ENCODE measurements around the gene DDX54. TPM values are rescaled to one million over a fixed set of nuclear protein-coding genes. Genes with fewer than 3 reads are reported as not detected.

Gene DDX54
- total RNA-seq, 1 donor from 2014 or later, result 11.0 TPM

DNA sequence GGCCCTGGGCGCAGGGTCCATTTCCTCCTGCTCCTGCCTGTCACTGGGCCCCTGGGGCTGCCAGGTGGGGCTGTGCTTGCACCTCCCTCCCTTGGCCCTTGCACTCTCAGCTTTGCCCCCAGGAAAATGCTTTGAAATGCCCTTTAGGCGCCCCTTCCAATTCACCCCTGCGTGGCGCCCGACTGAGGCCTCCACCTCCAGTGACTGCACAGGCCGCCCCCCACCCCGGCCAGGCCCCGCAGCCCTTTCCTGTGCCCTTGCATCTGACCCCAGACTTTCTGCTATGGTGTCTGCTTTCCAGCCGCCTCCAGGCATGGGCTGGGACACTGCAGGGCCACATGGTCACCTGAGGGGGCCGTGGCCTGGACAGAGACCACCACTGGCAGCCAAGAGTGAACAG, 17.4 kb downstream of the DDX54 start:
- FAIRE-seq, result no peak
- no peak for DNase-seq (ENCODE audit: low spot score in 2 of 2)

DNA sequence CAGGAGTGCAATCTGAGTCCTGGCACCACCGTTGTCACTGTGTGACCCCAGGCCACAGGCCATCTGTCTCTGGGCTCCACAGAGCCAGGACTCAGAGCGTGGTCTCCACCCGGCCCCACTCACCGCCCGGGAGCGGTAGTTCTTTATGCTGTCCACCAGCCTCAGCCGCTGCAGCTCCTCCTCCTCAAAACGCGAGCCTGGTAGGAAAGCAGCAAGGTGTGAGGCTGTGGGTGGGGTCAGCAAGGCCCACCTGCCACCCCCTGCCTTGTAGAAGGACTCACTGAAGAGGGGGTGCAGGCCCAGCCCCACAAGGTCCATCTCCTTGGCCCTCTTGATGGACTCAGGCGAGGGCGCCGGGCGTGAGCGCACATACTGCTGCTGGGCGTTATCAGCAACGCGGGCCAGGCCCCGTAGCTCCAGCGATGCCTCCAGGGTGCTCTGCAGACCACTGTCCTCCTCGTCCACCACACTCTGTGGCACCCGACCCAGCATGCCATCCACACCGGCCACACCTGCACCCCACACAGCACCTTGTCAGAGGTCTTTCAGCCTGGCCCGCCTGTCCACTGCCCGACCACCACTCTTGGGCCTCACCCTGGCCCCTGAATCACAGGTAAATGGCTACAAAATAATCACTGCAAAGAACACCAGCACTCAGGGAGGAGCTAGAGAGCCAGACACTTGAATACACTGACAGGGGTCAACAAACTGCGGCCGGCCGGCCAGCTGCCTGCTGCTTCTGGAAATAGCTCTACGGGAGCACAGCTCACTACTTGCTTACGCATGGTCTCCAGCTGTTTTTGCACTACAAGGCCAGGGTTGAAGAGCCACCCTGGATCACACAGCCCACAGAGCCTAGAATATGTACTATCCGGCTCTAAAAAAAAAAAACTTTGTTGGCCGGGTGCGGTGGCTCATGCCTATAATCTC, 19.5 kb downstream of the DDX54 start:
- no peak for FAIRE-seq
- no peak for DNase-seq (ENCODE audit: low spot score in 2 of 2)

DNA sequence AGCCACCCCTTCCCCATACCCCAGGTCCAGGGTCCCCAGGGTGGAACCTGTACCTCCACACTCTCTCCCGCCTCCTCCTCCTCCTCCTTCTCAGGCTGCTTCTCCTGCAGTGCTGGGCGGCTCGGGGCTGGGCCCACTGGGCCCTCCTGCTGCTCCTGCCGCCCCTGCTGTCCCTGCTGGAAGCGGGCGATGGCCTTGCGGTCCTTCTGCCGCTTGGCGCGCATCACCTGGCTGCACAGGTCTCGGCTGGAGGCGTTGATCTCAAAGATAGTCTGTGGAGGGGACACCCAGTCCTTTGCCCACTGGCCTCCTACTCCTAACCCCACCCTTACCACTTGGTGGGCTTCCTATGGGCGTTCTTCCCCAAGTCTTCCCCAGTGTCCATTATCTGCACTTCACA, 21.3 kb downstream of the DDX54 start:
- DNase-seq (ENCODE audit: low spot score in 2 of 2) (no peak), FAIRE-seq (no peak)

DNA sequence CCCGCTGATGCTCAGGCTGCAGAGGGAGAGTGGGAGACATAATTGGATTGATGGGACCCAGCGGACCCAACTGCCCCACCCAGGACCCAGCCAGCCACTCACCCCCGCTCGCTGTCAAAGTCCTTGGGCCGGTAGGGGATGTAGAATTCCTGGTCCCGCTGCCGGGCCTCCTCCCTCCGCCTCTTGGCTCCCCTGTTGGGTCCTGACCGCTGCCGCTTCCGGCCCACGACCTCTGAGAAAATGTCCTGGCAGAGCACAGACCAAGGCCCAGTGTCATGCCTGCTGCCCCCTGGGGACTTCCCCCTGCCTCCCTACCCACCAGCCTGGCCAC, 22.3 kb downstream of the DDX54 start:
- DNase-seq (ENCODE audit: low spot score in 2 of 2), result no peak
- no peak for FAIRE-seq

DNA sequence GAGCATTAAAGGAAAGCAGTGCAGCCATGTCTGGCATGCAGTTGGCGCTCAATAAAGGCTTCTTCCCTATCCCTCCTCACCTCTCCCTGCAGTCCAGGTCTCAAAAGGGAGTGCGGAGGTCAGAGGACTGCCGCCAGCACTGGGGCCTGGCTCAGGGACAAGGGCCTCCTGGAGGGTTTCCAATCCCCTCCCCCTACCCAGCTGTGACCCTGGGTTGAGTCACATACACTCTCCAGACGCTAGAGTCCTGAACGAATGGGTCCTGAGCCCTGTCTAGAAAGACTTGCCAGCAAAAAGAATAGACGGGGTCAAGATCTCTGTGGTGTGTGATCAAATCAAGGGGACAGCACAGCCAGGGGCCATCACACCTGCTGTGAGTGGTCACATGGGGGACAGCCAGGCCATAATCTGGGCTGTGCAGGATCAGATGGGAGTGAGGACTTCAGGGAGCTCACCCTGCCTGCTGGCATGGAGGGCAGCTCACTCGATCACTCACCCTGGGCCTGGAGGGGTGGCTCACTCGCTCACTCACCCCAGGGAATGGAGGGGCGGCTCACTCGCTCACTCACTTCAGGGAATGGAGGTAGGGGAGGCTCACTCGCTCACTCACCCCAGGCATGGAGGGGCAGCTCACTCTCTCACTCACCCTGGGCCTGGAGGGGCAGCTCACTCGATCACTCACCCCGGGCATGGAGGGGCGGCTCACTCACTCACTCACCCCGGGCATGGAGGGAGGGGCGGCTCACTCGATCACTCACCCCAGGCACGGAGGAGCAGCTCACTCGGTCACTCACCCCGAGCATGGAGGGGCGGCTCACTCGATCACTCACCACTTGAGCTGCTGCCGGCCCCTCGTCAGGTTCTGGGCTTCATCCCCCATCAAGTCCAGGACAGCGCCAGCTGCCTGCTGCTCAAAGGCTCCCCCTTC, 22.9 kb downstream of the DDX54 start:
- FAIRE-seq (no peak), DNase-seq (ENCODE audit: low spot score in 2 of 2) (peak in 1 of 2 donors; percentile 51)

DNA sequence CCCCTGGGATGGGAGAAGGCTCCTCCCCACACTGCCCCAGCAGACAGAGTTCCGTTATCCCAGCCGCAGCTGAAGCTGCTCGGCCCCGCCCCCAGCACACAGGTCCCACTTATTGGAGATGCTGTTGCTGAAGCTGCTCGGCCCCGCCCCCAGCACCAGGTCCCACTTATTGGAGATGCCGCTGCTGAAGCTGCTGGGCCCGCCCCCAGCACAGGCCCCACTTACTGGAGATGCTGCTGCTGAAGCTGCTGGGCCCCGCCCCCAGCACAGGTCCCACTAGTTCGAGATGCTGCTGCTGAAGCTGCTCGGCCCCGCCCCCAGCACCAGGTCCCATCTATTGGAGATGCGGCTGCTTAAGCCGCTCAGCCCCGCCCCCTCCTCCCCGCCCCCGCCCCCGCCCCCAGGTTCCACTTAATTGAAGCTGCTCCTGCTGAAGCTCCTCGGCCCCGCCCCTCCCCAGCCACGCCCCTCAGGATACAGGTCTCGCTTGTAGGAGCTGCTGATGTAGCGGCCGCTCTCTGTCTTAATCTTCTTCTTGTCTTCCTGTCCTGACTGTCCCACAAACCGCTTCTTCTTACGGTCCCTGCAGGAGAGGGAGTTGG, 23.8 kb downstream of the DDX54 start:
- peak in 1 of 2 donors; percentile 54 for DNase-seq (ENCODE audit: low spot score in 2 of 2)
- no peak for FAIRE-seq

DNA sequence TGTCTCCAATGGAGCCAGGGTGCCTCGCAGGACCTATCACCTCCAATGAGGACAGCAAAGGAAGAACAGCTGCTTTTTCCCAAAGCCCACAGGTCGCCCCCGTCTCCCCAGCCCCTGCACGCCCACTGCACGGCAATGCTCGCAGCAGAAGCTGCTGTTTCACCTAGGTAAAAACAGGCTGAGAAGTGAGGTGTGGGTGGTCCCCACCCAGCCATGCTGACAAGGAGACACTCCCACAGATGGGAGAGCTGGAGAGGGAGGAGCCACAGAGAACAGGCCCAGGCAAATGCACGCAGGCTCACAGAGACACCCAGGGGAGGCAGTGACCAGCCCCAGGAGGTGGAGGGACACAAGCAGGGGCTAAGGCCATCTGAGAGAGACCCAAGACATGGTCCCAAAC, 25.3 kb downstream of the DDX54 start:
- DNase-seq (ENCODE audit: low spot score in 2 of 2) (no peak), FAIRE-seq (no peak)

DNA sequence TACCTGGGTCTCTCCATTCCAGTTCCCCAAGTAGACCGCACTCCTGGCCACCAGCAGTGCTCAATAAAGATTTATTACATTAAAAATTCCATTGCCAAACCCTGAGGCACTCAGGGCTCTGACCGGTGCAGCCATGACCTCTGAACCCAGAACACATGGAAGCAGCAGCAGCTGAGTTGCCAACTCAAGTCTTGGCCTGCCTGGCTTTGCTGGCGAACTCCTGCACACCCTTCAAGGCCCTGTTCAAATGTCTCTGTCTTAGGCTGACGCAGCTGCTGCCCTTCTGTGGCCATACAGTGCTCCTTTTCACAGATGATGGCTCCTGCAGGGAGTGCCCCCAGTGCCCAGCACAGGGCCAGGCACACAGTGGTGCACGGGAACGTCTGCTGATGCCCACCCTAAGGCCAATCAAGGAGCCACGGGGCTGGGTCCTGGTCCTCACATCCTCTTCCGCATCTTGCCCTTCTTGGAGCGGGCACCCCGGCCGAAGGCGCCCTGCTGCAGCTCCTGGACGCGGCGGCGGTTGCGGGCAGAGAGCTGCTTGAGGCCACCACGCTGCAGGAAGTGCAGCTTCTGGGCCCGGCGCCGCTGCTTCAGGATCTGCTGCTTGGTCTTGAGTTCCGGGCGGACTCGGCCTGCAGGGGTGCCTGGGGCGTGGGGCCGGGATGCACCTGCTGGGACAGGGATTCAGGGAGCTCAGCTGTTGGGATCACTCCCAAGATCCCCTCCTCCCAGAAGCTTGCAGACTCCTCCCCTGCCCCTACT, 26.7 kb downstream of the DDX54 start:
- no peak for DNase-seq (ENCODE audit: low spot score in 2 of 2)

DNA sequence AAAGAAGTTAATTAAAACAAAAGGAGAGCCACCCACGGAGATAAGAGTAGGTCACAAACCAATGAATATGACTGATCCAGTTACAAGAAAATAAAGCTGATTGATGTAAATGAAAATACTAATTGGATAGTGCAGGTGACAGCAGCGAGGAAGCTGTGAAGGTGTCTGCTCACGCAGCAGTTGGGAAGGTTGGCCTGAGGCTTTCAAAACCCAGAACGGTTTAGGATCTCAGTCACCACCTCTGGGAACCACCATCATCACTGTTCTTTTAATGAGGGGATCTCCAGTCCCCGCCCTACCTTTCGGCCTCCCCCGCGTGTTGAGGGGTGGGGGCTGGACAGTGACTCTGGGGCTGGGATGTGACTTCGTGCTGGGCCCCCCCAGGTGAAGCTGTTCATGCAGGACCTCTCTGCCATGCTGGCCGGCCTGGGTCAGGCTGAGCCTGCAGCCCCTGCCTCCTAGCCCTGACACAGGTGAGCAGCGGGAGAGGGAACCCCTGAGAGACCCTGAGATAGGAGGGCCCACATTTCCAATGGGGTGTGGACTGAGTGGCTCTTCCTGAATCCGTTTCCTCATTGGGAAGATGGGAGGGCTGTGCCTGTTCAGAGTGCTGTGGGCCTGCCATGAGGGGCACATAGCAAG, 27.9 kb downstream of the DDX54 start:
- no peak for DNase-seq (ENCODE audit: low spot score in 2 of 2)
- no peak for FAIRE-seq

More for the DNA sequence above, 26.7 kb downstream of the DDX54 start:
- no peak for FAIRE-seq

DNA sequence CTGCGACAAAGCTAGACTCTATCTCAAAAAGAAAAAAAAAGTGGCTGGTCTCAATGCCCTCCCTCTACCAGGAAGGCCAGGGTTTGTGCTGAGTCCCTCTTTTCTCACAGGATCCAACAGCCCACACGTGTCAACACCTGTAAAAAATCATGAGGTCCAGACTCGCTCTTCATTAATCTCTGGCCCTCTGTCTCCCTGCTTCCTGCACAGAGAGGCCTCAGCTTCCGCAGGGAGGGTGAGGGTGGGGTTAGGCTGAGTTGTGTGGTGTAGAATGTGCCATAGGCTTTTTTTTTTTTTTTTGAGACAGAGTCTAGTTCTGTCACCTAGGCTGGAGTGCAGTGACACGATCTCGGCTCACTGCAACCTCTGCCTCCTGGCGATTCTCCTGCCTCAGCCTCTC, 29.6 kb downstream of the DDX54 start:
- DNase-seq (ENCODE audit: low spot score in 2 of 2) (no peak), FAIRE-seq (no peak)

DNA sequence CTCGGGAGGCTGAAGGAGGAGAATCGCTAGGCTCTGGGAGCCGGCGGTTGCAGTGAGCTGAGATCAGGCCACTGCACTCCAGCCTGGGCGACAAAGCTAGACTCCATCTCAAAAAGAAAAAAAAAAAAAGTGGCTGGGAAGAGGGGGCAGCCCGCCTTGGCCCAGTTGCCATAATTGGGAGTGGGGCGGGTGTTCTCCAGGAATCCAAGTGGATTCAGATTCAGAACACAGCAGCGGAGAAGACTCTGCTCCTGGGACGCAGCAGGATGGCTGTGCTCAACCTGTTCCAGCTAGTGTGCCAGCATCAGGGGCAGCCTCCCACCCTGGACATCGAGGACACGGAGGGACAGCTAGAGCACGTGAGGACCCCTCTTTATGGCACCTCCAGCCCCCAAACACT, 30.2 kb downstream of the DDX54 start:
- no peak for FAIRE-seq
- DNase-seq (ENCODE audit: low spot score in 2 of 2), result no peak

DNA sequence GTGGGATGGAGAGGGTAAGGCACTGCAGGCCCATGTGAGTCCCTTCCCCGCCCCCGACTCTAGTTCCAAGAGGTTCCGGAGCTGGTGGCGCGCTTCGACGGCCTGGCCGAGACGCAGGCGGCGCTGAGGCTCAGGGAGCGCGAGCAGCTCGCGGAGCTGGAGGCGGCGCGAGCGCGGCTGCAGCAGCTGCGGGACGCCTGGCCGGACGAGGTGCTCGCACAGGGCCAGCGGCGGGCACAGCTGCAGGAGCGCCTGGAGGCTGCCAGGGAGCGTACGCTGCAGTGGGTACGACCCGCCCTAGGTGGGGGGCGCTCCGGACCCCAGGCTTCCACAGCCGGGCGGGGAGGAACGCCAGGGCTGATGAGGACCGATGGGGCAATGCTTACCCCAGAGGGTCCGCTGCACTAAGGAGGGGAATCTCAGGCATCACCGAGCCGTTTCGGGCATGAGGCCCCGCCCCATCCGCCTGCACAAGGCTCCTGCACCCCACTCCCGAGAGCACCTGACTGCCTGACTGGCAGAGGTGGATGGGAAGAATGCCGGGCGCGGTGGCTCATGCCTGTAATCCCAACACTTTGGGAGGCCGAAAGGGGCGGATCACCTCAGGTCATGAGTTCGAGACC, 30.8 kb downstream of the DDX54 start:
- no peak for FAIRE-seq

DNA sequence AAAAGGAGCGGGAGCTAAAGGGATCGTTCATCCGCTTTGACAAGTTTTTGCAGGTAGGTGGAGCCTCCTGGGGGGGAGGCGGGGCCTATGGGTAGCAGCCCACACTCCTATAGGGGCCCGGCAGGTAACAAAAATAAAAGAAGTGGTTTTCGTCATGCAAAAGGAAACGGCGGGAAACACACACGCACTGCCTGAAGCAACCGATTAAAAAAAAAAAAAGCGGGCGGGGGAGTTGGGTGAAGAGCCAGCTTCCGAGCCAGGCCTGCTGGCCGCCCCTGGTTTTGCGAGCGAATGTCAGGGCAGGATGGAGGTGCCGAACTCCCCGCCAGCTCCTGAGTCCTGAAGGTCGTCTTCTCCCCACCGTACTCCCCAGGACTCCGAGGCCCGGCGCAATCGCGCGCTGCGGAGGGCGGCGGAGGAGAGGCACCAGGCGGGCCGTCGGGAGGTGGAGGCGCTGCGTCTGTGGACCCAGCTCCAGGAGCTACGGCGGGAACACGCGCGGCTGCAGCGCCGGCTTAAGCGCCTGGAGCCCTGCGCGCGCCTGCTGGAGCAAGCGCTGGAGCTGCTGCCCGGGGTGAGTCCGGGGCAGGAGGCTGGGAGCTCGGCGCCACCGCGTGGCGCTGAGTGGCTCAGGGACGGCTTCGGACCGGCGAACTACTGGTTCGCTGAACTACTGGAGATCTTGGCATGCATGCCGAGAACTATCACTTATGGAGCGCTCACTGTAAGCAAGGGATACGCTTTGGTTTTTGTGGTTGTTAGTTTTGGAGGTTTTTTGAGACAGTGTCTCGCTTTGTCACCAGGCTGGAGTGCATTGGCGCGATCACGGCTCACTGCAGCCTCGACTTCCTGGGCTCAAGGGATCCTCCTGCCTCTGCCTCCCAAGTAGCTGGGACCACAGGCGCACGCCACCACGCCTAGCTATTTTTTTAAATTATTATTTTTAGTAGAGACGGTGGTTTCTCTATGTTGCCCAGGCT, 32.2 kb downstream of the DDX54 start:
- no peak for FAIRE-seq
- DNase-seq (ENCODE audit: low spot score in 2 of 2), result peak; percentile 86 to 89

More for the DNA sequence above, 30.8 kb downstream of the DDX54 start:
- no peak for DNase-seq (ENCODE audit: low spot score in 2 of 2)

DNA sequence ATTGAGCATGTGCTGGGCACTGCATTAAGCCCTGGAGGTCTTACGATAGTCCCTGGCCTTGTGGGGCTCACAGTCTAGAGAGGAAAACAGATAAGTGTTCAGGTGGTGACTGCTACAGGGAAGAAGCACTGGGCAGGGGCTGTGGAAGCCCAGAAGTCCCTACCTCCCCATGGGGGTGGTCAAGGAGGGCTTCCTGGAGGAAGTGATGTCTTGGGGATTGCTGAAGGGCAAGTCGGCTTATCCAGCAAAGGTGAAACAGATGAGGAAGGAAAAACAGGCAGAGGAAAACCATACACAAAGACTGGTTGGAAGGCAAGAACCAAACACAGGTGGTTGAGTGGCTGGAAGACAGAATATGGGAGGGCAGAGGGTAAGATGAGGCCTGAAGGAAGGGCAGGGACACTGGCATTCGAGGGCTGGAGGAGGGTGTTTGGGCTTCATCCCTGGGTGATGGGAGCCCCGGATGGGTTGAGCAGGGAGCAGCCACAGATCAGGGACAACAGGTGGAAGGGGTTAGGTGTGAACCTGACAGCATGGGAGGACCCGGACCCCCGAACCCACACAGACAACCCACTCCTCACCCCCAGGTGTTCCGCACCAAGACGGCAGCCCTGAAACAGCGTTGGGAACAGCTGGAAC, 33.0 kb downstream of the DDX54 start:
- FAIRE-seq (no peak), DNase-seq (ENCODE audit: low spot score in 2 of 2) (no peak)

DNA sequence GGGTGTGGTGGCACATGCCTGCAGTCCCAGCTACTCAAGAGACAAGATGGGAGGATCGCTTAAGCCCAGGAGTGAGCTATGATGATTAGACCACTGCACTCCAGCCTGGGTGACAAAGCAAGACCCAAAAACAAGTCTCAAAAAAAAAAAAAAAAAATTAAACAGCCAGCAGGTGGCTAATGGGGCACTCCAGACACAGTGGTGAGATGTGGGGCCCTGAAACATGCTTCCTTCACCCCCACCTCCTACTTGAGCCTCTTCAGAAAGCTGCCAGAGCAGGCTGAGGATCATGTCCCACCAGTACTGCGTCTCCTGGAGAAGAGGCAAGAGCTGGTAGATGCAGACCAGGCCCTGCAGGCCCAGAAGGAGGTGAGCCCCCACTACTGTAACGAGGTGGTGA, 33.6 kb downstream of the DDX54 start:
- no peak for FAIRE-seq
- no peak for DNase-seq (ENCODE audit: low spot score in 2 of 2)

DNA sequence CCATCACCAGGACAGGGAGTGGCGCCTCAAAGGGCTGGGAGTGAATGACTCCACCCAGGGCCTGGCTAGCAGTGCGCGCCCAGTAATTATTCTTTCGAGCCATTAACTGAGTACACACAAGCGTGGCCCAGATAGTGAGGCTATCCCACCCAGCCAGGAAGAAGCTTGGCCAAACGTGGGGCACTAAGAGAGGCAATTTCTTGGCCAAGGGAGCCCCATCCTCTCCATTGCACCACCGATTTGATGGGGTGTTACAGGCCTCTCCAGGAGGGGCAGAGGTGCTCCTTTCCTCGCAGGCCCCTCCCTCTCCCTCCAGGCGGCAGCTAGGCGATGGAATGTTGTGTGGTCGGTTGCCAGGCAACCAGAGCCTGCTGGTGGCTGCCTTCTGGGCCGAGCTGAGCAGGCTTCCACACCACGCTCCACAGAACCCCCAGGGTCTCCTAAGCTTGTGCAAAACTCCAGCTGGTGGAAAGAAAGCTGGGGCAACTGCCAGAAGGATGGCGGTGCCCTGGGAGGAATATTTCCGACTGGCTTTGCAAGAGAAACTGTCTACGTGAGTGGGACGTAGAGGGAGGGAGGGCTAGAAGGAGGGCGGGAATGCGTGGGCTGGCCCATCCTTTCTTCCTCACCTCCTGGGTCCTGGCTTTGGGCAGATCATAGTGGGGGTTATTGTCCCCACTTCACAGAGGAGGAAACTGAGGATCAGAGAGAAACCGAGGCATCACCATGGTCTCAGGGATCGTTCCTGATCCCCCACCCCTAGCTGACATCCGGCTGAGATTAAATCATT, 35.7 kb downstream of the DDX54 start, which contains the start of gene CFAP73:
CFAP73 (plus strand) TSS at position 364 of the 790 bp plus-strand sequence; CDS start at position 498, 134 bp downstream.
- FAIRE-seq, result no peak

DNA sequence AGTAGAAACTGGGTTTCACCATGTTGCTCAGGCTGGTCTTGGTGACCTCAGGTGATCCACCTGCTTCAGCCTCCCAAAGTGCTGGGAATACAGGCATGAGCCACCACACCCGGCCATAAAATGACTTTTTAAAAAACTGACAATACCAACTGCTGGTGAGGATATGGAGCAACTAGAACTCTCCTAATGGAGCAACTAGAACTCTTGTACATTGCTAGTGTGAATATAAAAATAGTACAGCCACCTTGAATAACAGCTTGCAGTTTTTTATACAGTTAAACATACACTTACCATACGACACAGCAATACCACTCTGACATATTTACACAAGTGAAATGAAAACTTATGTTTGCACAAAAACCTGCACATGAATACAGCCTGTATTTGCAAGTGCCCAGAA, 38.3 kb downstream of the DDX54 start:
- no peak for FAIRE-seq
- DNase-seq (ENCODE audit: low spot score in 2 of 2), result no peak

More for the DNA sequence above, 35.7 kb downstream of the DDX54 start, which contains the start of gene CFAP73:
- DNase-seq (ENCODE audit: low spot score in 2 of 2), result peak in 1 of 2 donors; percentile 72

All from frontal cortex (tissue), 4 donors.